Hippocampal formation (tissue), 2 donors: ENCODE results near the gene KIR3DL1.
"Not testable (repeated sequence)": the region's sequence is repeated elsewhere in the genome, so short reads cannot be mapped to it uniquely, and the experiment has no call there.

Experiments used
- DNase-seq, 2 donors: peaks; one replicate each; lab custom pipeline; 2025; lab: John Stamatoyannopoulos, UW

Gene KIR3DL1

GRCh38 chr19:54816251-54816650 lies at the start of gene KIR3DL1:
Gene KIR3DL1 (plus strand): TSS chr19:54816468.
- not testable (repeated sequence) for DNase-seq

DNA sequence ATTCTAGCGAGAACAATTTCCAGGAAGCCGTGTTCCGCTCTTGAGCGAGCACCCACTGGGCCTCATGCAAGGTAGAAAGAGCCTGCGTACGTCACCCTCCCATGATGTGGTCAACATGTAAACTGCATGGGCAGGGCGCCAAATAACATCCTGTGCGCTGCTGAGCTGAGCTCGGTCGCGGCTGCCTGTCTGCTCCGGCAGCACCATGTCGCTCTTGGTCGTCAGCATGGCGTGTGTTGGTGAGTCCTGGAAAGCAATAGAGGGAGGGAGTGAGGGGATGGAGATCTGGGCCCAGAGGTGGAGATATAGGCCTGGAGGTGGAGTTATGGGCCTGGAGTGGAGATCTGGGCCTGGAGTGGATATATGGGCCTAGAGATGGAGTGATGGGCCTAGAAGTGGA lies 46.6 kb upstream of the KIR3DL1 start, which contains the start of gene KIR2DL1:
Gene KIR2DL1 (plus strand): TSS at position 148 of the 400 bp plus-strand sequence. CDS start 58 bp downstream, at position 206.
- not testable (repeated sequence) for DNase-seq

GRCh38 chr19:54770511-54770910 lies 45.8 kb upstream of the KIR3DL1 start:
- DNase-seq = not testable (repeated sequence)

GRCh38 chr19:54771018-54771960 lies 45.0 kb upstream of the KIR3DL1 start:
- not testable (repeated sequence) for DNase-seq

DNA sequence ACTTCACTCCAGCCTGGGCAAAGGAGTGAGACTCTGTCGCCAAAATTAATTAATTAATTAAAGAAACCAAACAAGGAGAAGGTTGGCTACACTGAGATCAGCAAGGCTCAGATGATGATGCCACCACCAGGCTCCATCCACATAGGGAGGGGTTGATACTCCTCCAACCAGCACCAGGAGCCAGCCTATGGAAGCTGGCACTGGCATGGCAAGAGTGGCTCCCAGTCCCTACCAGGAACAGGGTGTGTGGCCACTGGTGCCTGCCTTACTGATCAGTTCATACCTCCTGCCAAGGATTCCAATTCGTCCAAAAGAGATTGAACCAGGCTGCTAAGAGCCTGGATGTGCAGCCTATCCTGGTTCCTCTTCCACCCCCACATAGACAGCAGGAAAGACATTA lies 43.6 kb upstream of the KIR3DL1 start:
- DNase-seq = not testable (repeated sequence)

GRCh38 chr19:54775095-54775815 lies 41.0 kb upstream of the KIR3DL1 start:
- not testable (repeated sequence) for DNase-seq

DNA sequence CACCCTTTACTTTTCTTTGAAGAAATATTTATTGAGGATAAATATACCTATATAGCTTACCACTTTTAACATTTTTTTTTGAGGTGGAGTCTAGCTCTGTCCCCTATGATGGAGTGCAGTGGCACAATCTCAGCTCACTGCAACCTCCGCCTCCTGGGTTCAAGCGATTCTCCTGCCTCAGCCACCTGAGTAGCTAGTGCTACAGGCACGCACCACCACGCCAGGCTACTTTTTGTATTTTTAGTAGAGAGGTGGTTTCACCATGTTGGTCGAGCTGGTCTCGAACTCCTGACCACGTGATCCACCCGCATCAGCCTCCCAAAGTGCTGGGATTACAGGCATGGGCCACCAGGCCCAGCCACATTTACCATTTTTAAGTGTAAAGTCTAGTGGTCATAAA lies 40.4 kb upstream of the KIR3DL1 start:
- DNase-seq = not testable (repeated sequence)

- DNase-seq = not testable (repeated sequence)
Observed at GRCh38 chr19:54777851-54778250, 38.4 kb upstream of the KIR3DL1 start.

- not testable (repeated sequence) for DNase-seq
Observed at GRCh38 chr19:54778896-54779295, 37.4 kb upstream of the KIR3DL1 start.

DNA sequence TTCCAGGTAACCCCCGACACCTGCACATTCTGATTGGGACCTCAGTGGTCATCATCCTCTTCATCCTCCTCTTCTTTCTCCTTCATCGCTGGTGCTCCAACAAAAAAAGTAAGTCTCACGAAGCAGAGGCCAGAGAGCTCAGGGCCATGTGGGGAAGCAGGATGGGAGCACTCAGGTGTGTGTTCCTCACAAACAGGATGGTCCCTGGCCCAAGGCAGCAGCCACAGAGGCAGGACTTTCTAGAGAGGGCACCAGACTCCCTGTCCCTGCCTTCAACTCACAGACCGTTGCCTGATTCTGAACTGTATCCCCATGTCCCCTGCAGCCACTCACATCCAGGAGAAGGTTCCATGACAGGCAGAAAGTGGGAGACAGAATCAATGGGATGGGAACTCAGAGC lies 33.4 kb upstream of the KIR3DL1 start:
- not testable (repeated sequence) for DNase-seq

GRCh38 chr19:54786091-54786723 lies 30.1 kb upstream of the KIR3DL1 start:
- not testable (repeated sequence) for DNase-seq

- DNase-seq = not testable (repeated sequence)
Observed at GRCh38 chr19:54788154-54788553, 28.1 kb upstream of the KIR3DL1 start.

DNA sequence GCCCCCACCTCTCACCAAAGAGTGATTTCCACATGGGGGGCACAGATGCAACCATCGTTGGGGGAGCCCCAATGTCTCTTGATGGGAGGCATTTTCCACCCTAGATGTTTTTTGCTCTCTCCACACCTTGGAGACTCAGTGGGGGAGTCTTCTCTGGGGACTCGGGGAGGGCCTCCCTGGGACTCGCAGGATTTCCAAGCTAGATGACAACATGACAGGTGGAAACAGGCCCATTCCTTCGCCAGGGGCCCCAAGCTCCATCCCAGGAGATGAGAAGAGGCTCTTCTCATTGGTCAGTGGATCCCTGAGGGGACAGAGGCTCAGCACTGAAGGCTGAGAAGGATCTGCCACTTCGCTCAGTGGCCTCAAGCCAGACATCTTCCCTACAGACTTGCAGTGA lies 25.6 kb upstream of the KIR3DL1 start:
- no peak for DNase-seq

DNA sequence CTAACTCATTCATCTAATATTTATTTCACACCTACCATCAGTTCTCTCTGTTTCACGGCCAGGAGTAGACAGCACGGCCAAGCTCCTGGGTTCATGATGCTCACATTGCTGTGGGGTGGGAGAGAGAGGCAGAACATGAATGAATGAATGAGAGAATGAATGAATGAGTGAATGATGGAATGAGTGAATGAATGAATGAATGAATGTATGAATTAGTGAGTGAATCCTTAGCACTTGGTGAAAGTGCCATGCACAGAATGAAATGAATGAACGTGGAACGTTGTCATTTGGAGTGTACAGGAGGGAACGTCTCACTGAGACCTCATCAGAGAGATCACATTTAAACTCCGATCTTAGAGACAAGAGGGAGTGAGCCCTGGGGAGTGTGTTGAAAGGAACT lies 24.8 kb upstream of the KIR3DL1 start:
- no peak for DNase-seq

DNA sequence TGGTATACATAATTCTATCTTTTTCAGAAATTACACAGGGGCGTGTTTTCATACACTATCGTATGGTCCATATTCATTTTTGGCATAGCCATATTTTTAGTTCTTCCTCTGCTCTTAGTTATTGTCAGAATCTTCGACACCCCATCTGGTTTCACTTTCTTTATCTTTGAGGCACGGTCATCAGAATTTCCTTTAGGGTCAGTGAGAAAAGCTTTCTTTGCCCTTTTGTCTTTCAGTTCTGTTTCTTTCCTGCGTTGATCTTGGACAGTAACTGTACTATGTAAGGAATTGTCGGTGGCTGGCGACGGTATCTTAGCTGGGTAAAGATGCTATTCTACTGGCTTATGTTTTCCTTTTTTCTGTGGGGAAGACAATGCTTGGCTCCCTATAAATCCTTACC lies 23.5 kb upstream of the KIR3DL1 start:
- no peak for DNase-seq

- no peak for DNase-seq
Observed at GRCh38 chr19:54795758-54796157, 20.5 kb upstream of the KIR3DL1 start.

GRCh38 chr19:54803410-54803809 lies 12.9 kb upstream of the KIR3DL1 start, which contains the start of gene KIR2DL4:
Gene KIR2DL4 (plus strand): TSS chr19:54803610. CDS start chr19:54803652, 42 bp downstream.
- DNase-seq = no peak

- DNase-seq = no peak
Observed at GRCh38 chr19:54804101-54804500, 12.2 kb upstream of the KIR3DL1 start.

- DNase-seq = no peak
Observed at GRCh38 chr19:54804571-54804970, 11.7 kb upstream of the KIR3DL1 start.

GRCh38 chr19:54805665-54806515 lies 10.4 kb upstream of the KIR3DL1 start:
- DNase-seq = no peak

- DNase-seq = no peak
Observed at GRCh38 chr19:54806516-54806838, 9.8 kb upstream of the KIR3DL1 start.
